ENCODE results near the gene MZT2B. TPM values are rescaled to one million over a fixed set of nuclear protein-coding genes. Genes with fewer than 3 reads are reported as not detected.
A peak's percentile ranks its signal among the peaks of the same experiment; 100 is the strongest.
"Not testable (repeated sequence)": the region's sequence is repeated elsewhere in the genome, so short reads cannot be mapped to it uniquely, and the experiment has no call there.

The MZT2B gene
- total RNA-seq, 2 donors from 2014 or later = 326 to 373 TPM

GRCh38 chr2:130182826-130183511 is 907 bp downstream of the MZT2B start:
- Mint-ChIP-seq H3K27ac (peak overlapping the region; percentile 82), H3K36me3 (ENCODE audit: low read depth) (peaks cover 70% of the 10 kb centered on the region), H3K4me3 (peak overlapping the region; percentile 80)
- H3K27me3 Mint-ChIP-seq, H3K4me1 Mint-ChIP-seq, H3K9me3 Mint-ChIP-seq: not testable (repeated sequence)
- ATAC-seq (replicated peaks) = peak; percentile 32

GRCh38 chr2:130183512-130184373 is 1.7 kb downstream of the MZT2B start:
- Mint-ChIP-seq H3K4me1 (no peaks in the 10 kb centered on the region), H3K27me3 (no peaks in the 10 kb centered on the region), H3K27ac (peak overlapping the region; percentile 82), H3K36me3 (ENCODE audit: low read depth) (peaks cover 71% of the 10 kb centered on the region), H3K9me3 (no peaks in the 10 kb centered on the region), H3K4me3 (peak overlapping the region; percentile 80)
- ATAC-seq (replicated peaks) = no peak

- Mint-ChIP-seq H3K4me3 (no peak overlapping the region), H3K4me1 (no peaks in the 10 kb centered on the region), H3K9me3 (no peaks in the 10 kb centered on the region), H3K36me3 (ENCODE audit: low read depth) (peaks cover 58% of the 10 kb centered on the region), H3K27ac (peak overlapping the region; percentile 48), H3K27me3 (no peaks in the 10 kb centered on the region)
- ATAC-seq (replicated peaks) = no peak
Observed at GRCh38 chr2:130185436-130185835, 3.4 kb downstream of the MZT2B start.

GRCh38 chr2:130185896-130186295 is 3.8 kb downstream of the MZT2B start:
- peaks cover 60% of the 10 kb centered on the region for H3K36me3 Mint-ChIP-seq (ENCODE audit: low read depth)
- H3K9me3 Mint-ChIP-seq = no peaks in the 10 kb centered on the region
- peak overlapping the region; percentile 48 for H3K27ac Mint-ChIP-seq
- no peaks in the 10 kb centered on the region for H3K27me3 Mint-ChIP-seq
- H3K4me1 Mint-ChIP-seq = no peaks in the 10 kb centered on the region
- no peak for ATAC-seq (replicated peaks)
- H3K4me3 Mint-ChIP-seq = no peak overlapping the region

- no peaks in the 10 kb centered on the region for H3K9me3 Mint-ChIP-seq
- H3K4me3 Mint-ChIP-seq = no peak overlapping the region
- peak overlapping the region; percentile 48 for H3K27ac Mint-ChIP-seq
- H3K4me1 Mint-ChIP-seq = no peaks in the 10 kb centered on the region
- no peak for ATAC-seq (replicated peaks)
- no peaks in the 10 kb centered on the region for H3K27me3 Mint-ChIP-seq
- H3K36me3 Mint-ChIP-seq (ENCODE audit: low read depth) = peaks cover 60% of the 10 kb centered on the region
Observed at GRCh38 chr2:130186391-130186790, 4.3 kb downstream of the MZT2B start.

- Mint-ChIP-seq H3K27me3 (no peaks in the 10 kb centered on the region), H3K36me3 (ENCODE audit: low read depth) (peaks cover 63% of the 10 kb centered on the region), H3K9me3 (no peaks in the 10 kb centered on the region), H3K4me1 (no peaks in the 10 kb centered on the region), H3K27ac (no peak overlapping the region), H3K4me3 (no peak overlapping the region)
- no peak for ATAC-seq (replicated peaks)
Observed at GRCh38 chr2:130187268-130187667, 5.2 kb downstream of the MZT2B start.

- H3K9me3 Mint-ChIP-seq; H3K4me3 Mint-ChIP-seq; H3K27ac Mint-ChIP-seq; ATAC-seq (replicated peaks); H3K27me3 Mint-ChIP-seq; H3K4me1 Mint-ChIP-seq: not testable (repeated sequence)
- H3K36me3 Mint-ChIP-seq (ENCODE audit: low read depth) = peaks cover 60% of the 10 kb centered on the region
Observed at GRCh38 chr2:130187859-130188792, 6.1 kb downstream of the MZT2B start.

GRCh38 chr2:130188958-130189357 is 6.9 kb downstream of the MZT2B start:
- H3K4me3 Mint-ChIP-seq; ATAC-seq (replicated peaks); H3K9me3 Mint-ChIP-seq; H3K4me1 Mint-ChIP-seq; H3K27me3 Mint-ChIP-seq; H3K27ac Mint-ChIP-seq: not testable (repeated sequence)
- peaks cover 52% of the 10 kb centered on the region for H3K36me3 Mint-ChIP-seq (ENCODE audit: low read depth)

GRCh38 chr2:130190237-130190636 is 8.2 kb downstream of the MZT2B start:
- ATAC-seq (replicated peaks) = no peak
- Mint-ChIP-seq H3K4me1 (no peaks in the 10 kb centered on the region), H3K9me3 (no peaks in the 10 kb centered on the region), H3K27me3 (no peaks in the 10 kb centered on the region), H3K36me3 (ENCODE audit: low read depth) (peaks cover 42% of the 10 kb centered on the region), H3K4me3 (no peak overlapping the region), H3K27ac (no peak overlapping the region)

- not testable (repeated sequence) for ATAC-seq (replicated peaks); H3K4me3 Mint-ChIP-seq; H3K27me3 Mint-ChIP-seq; H3K4me1 Mint-ChIP-seq; H3K9me3 Mint-ChIP-seq; H3K27ac Mint-ChIP-seq
- H3K36me3 Mint-ChIP-seq (ENCODE audit: low read depth) = peaks cover 31% of the 10 kb centered on the region
Observed at GRCh38 chr2:130191319-130191718, 9.3 kb downstream of the MZT2B start.

- not testable (repeated sequence) for H3K27me3 Mint-ChIP-seq
Observed at GRCh38 chr2:130192451-130192850, 10.4 kb downstream of the MZT2B start.

GRCh38 chr2:130193824-130194223 is 11.8 kb downstream of the MZT2B start:
- peaks cover 16% of the 10 kb centered on the region for H3K36me3 Mint-ChIP-seq (ENCODE audit: low read depth)
- ATAC-seq (replicated peaks); H3K9me3 Mint-ChIP-seq; H3K4me3 Mint-ChIP-seq; H3K27ac Mint-ChIP-seq; H3K27me3 Mint-ChIP-seq; H3K4me1 Mint-ChIP-seq: not testable (repeated sequence)

More at GRCh38 chr2:130192451-130192850, 10.4 kb downstream of the MZT2B start:
- peaks cover 26% of the 10 kb centered on the region for H3K36me3 Mint-ChIP-seq (ENCODE audit: low read depth)
- H3K27ac Mint-ChIP-seq; H3K4me3 Mint-ChIP-seq; ATAC-seq (replicated peaks); H3K9me3 Mint-ChIP-seq; H3K4me1 Mint-ChIP-seq: not testable (repeated sequence)

- H3K9me3 Mint-ChIP-seq, H3K27me3 Mint-ChIP-seq, H3K4me1 Mint-ChIP-seq, H3K27ac Mint-ChIP-seq, H3K4me3 Mint-ChIP-seq: not testable (repeated sequence)
- ATAC-seq (replicated peaks) = peak; percentile 9
- H3K36me3 Mint-ChIP-seq (ENCODE audit: low read depth) = peaks cover 16% of the 10 kb centered on the region
Observed at GRCh38 chr2:130195089-130195635, 13.1 kb downstream of the MZT2B start.

- H3K4me3 Mint-ChIP-seq; H3K27me3 Mint-ChIP-seq; H3K9me3 Mint-ChIP-seq; H3K27ac Mint-ChIP-seq; H3K4me1 Mint-ChIP-seq; ATAC-seq (replicated peaks); H3K36me3 Mint-ChIP-seq (ENCODE audit: low read depth): not testable (repeated sequence)
Observed at GRCh38 chr2:130196052-130196451, 14.0 kb downstream of the MZT2B start.
